ENCODE results near the gene ARAF. TPM values are rescaled to one million over a fixed set of nuclear protein-coding genes. Genes with fewer than 3 reads are reported as not detected.
A peak's percentile ranks its signal among the peaks of the same experiment; 100 is the strongest.

ARAF gene
- total and polyA plus RNA-seq, 2 of the 8 experiments (the other 6 are each of a cell fraction or from before 2014, with no cell fraction given): 39.0 to 45.2 TPM

GRCh38 chrX:47540754-47541538, 20.1 kb upstream of the ARAF start (continued):
- TF ChIP-seq SIX5 (IDR thresholded peaks at IDR 0.05; ENCODE audit: low read depth, low read length) (no peak), TAF1 (IDR thresholded peaks at IDR 0.05; ENCODE audit: low read depth, low read length) (peak; percentile 56; the same call in 1 of the 2 replicates), SAP30 (IDR thresholded peaks at IDR 0.05; ENCODE audit: insufficient read depth, insufficient replicate concordance, low read length) (no peak), TAF7 (optimal IDR thresholded peaks at IDR 0.05; ENCODE audit: borderline replicate concordance, low read depth, low read length) (no peak), TEAD4 (IDR thresholded peaks at IDR 0.05; ENCODE audit: low read depth, low read length) (no peak)

Measured in H1 (cell line).